Neuronal stem cell (in vitro differentiated cells): Measurements from ENCODE around the gene C1orf52.

Source experiments
- DNase-seq: peaks from one replicate; pipeline ENCODE4 v3.0.0-alpha.2; 2013; ENCODE audit warnings: low spot score
- H2AFZ ChIP-seq: one replicate; pipeline ENCODE4 v1.6.1; 2013; ENCODE audit warnings: mild to moderate bottlenecking, low read length, inconsistent platforms
- H2AK5ac ChIP-seq: 2 replicates; pipeline ENCODE4 v1.6.1; 2013; ENCODE audit warnings: low read depth, mild to moderate bottlenecking, inconsistent platforms, low read length, moderate library complexity, mixed read lengths
- H2BK120ac ChIP-seq: 2 replicates; pipeline ENCODE4 v1.6.1; 2013; ENCODE audit warnings: low read depth, mild to moderate bottlenecking, inconsistent platforms, low read length, moderate library complexity, mixed read lengths
- H2BK12ac ChIP-seq: one replicate; pipeline ENCODE4 v1.6.1; 2013; ENCODE audit warnings: low read length, inconsistent platforms
- H2BK15ac ChIP-seq: 2 replicates; pipeline ENCODE4 v1.6.1; 2013; ENCODE audit warnings: mild to moderate bottlenecking, low read length, inconsistent platforms, mixed read lengths
- H2BK5ac ChIP-seq: one replicate; pipeline ENCODE4 v1.6.1; 2013; ENCODE audit warnings: inconsistent platforms, mild to moderate bottlenecking, low read length, moderate library complexity
- H3K14ac ChIP-seq: one replicate; pipeline ENCODE4 v1.6.1; 2013; ENCODE audit warnings: low read length, inconsistent platforms
- H3K18ac ChIP-seq: 2 replicates; pipeline ENCODE4 v1.6.1; 2013; ENCODE audit warnings: low read length, inconsistent platforms
- H3K23ac ChIP-seq: 2 replicates; pipeline ENCODE4 v1.6.1; 2013; ENCODE audit warnings: low read depth, mild to moderate bottlenecking, mixed read lengths, low read length, inconsistent platforms; ENCODE audit not compliant: poor library complexity
- H3K27ac ChIP-seq: replicated peaks from 3 replicates; pipeline ENCODE4 v1.5.1; 2013; ENCODE audit warnings: low read length, inconsistent platforms
- H3K27me3 ChIP-seq, 3 experiments: 2 replicates each; pipeline ENCODE4 v1.6.1; 2013; ENCODE audit warnings: low read length in 3 of 3, mild to moderate bottlenecking in 2 of 3, inconsistent platforms in 1 of 3, low read depth in 1 of 3, mixed read lengths in 1 of 3, moderate library complexity in 1 of 3; ENCODE audit not compliant: control insufficient read depth in 3 of 3, insufficient read depth in 3 of 3
- H3K36me3 ChIP-seq, 2 donors: replicated peaks in 1 of 2; 2 replicates each; pipeline ENCODE4 v1.6.1; 2013; ENCODE audit warnings: low read length in 2 of 2; ENCODE audit not compliant: control insufficient read depth in 2 of 2, insufficient read depth in 2 of 2
- H3K4ac ChIP-seq: 2 replicates; pipeline ENCODE4 v1.6.1; 2013; ENCODE audit warnings: inconsistent platforms, mild to moderate bottlenecking, low read length, moderate library complexity
- H3K4me1 ChIP-seq, 2 donors: 1 replicate in 1 of 2; 2 replicates in 1 of 2; pipeline ENCODE4 v1.6.1; 2013; ENCODE audit warnings: low read length in 2 of 2, low read depth in 1 of 2; ENCODE audit not compliant: control insufficient read depth in 2 of 2, insufficient read depth in 1 of 2
- H3K4me2 ChIP-seq: one replicate; pipeline ENCODE4 v1.6.1; 2013; ENCODE audit warnings: mild to moderate bottlenecking, low read length, inconsistent platforms; ENCODE audit not compliant: insufficient read depth, poor library complexity, severe bottlenecking
- H3K4me3 ChIP-seq, 2 donors: 2 replicates each; pipeline ENCODE4 v1.5.1; 2013; ENCODE audit warnings: low read length in 2 of 2, mild to moderate bottlenecking in 2 of 2, inconsistent platforms in 1 of 2, moderate library complexity in 1 of 2
- H3K79me1 ChIP-seq: one replicate; pipeline ENCODE4 v1.6.1; 2013; ENCODE audit warnings: low read depth, mild to moderate bottlenecking, inconsistent platforms, low read length, moderate library complexity
- H3K9ac ChIP-seq: one replicate; pipeline ENCODE4 v1.6.1; 2013; ENCODE audit warnings: mild to moderate bottlenecking, low read depth, low read length, inconsistent platforms; ENCODE audit not compliant: poor library complexity
- H3K9me3 ChIP-seq, 2 donors: replicated peaks in 1 of 2; 2 replicates each; pipeline versions ENCODE3 to v1.6.1; 2013; ENCODE audit warnings: low read length in 2 of 2, mild to moderate bottlenecking in 2 of 2, inconsistent platforms in 1 of 2, low read depth in 1 of 2, mixed read lengths in 1 of 2, moderate library complexity in 1 of 2; ENCODE audit not compliant: control insufficient read depth in 2 of 2, insufficient read depth in 1 of 2
- H4K8ac ChIP-seq: one replicate; pipeline ENCODE4 v1.6.1; 2013; ENCODE audit warnings: low read depth, mild to moderate bottlenecking, inconsistent platforms, low read length, moderate library complexity
- H4K91ac ChIP-seq: one replicate; pipeline ENCODE4 v1.6.1; 2013; ENCODE audit warnings: low read length, low read depth, mild to moderate bottlenecking, inconsistent platforms; ENCODE audit not compliant: poor library complexity
- WGBS, 2 donors: extraction: QIAGEN DNeasy Blood & Tissue Kit; methylation state at CpG; one replicate each; pipeline ENCODE4 v1.1.7; 2013; ENCODE audit warnings: missing lambda C conversion rate in 2 of 2, mixed read lengths in 1 of 2; ENCODE audit not compliant: insufficient read length in 2 of 2, insufficient replicate concordance in 1 of 2; ENCODE audit errors: extremely low coverage in 2 of 2; 5-methylcytosine and 5-hydroxymethylcytosine counted together

The C1orf52 gene

DNA sequence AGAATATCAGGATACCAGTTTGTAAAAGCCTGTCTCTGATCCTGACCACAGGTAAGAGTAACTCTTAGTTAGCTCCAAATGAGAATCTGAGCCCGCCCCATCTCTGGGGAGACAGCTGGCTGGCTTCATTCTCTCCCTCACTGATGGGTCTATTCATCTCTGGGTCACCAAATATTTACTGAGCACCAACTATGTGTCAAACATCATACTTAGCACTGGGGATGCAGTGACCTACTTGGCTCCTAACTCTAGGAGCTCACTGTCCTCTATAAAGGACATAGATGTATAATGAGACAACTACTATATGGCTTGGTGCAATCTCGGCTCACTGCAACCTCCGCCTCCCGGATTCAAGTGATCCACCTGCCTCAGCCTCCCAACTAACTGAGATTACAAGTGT, 46.8 kb upstream of the C1orf52 start:
- H3K27ac ChIP-seq = no peak overlapping the region
- no peak for DNase-seq
- H3K4me1 ChIP-seq = peaks cover 0 to 8% of the 10 kb centered on the region in 2 donors

DNA sequence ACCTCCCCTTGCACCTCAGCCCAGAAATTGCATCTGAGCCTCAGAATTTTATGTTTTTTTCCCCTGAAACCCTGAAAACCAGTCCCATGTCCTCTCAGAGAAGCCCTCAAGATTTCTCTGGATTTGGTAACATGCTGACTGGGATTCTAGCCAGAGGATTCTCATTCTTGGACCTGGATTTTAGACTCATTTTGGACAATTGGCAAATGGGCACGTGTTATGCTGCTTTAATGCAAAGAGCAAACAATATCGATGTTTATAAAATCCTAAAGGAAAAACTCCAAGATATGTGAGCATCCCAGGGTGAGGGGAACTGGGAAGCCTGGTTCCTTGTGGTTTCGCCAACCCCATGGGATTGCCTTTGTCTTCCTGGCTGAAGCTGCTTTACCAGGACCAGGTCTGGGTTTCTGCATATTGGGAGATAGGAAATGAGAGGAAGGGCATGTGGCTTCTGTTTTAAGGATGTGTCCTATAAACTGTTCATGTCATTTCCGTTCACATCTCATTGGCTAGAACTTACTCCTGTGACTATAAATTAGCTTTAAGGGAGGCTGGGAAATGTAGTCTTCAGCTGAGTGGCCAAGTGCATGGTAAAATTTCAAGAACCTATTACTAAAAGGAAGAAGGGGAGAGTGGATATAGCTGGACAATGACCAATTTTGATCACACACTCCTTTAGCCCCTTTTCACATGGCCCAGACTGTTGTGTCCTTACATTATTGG, 44.1 kb upstream of the C1orf52 start:
- no peak overlapping the region for H2BK5ac ChIP-seq
- H3K4ac ChIP-seq = no peak overlapping the region
- H3K9me3 ChIP-seq = no peaks in the 10 kb centered on the region
- no CpG with 5 or more reads among the region's 4 CpGs for WGBS, 2 donors
- no peak overlapping the region for H3K4me3 ChIP-seq
- no peak overlapping the region for H2AK5ac ChIP-seq
- no peak overlapping the region for H2BK15ac ChIP-seq
- peaks cover 0 to 6% of the 10 kb centered on the region in 2 donors for H3K4me1 ChIP-seq
- H2BK120ac ChIP-seq = no peak overlapping the region
- no peak overlapping the region for H4K8ac ChIP-seq
- H3K9ac ChIP-seq = no peak overlapping the region
- H3K23ac ChIP-seq = no peak overlapping the region
- no peaks in the 10 kb centered on the region for H3K79me1 ChIP-seq
- no peak overlapping the region for H2BK12ac ChIP-seq
- H3K36me3 ChIP-seq = no peaks in the 10 kb centered on the region
- no peaks in the 10 kb centered on the region for H3K27me3 ChIP-seq
- no peak overlapping the region for H3K14ac ChIP-seq
- H3K4me2 ChIP-seq = no peak overlapping the region
- no peak overlapping the region for H4K91ac ChIP-seq
- H2AFZ ChIP-seq = no peak overlapping the region
- H3K18ac ChIP-seq = no peak overlapping the region
- no peak for DNase-seq
- H3K27ac ChIP-seq = no peak overlapping the region

More for the DNA sequence above, 46.8 kb upstream of the C1orf52 start:
- Histone ChIP-seq H4K8ac (no peak overlapping the region), H3K4me3 (no peak overlapping the region), H2BK120ac (no peak overlapping the region), H3K14ac (no peak overlapping the region), H4K91ac (no peak overlapping the region), H2AFZ (no peak overlapping the region), H3K18ac (no peak overlapping the region), H2AK5ac (no peak overlapping the region), H3K36me3 (no peaks in the 10 kb centered on the region), H3K27me3 (no peaks in the 10 kb centered on the region), H2BK12ac (no peak overlapping the region), H3K4me2 (no peak overlapping the region), H3K4ac (no peak overlapping the region), H3K79me1 (no peaks in the 10 kb centered on the region), H3K9ac (no peak overlapping the region), H3K9me3 (no peaks in the 10 kb centered on the region), H2BK5ac (no peak overlapping the region), H3K23ac (no peak overlapping the region), H2BK15ac (no peak overlapping the region)
- WGBS, 2 donors = no CpG with 5 or more reads among the region's 4 CpGs

DNA sequence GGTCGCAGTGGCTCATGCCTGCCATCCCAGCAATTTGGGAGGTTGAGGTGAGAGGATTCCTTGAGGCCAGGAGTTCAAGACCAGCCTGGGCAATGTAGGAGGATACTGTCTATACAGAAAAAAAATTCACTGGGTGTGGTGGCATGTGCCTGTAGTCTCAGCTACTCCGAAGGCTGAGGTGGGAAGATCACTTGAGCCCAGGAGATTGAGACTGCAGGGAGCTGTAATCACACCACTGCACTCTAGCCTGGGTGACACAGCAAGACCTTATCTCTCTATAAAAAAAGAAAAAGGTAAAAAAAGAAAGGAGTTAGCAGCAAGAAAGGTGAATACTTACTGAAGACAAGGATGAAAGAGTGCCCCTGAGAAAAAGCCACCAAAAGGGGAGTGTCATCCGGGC, 40.7 kb upstream of the C1orf52 start:
- no peak overlapping the region for H3K18ac ChIP-seq
- H2BK12ac ChIP-seq = no peak overlapping the region
- H3K36me3 ChIP-seq = no peaks in the 10 kb centered on the region
- H3K23ac ChIP-seq = no peak overlapping the region
- no peak overlapping the region for H3K4ac ChIP-seq
- no peak overlapping the region for H2AFZ ChIP-seq
- H3K4me2 ChIP-seq = no peak overlapping the region
- H3K27ac ChIP-seq = no peak overlapping the region
- no CpG with 5 or more reads among the region's 3 CpGs for WGBS, 2 donors
- no peak overlapping the region for H4K8ac ChIP-seq
- H2AK5ac ChIP-seq = no peak overlapping the region
- no peak overlapping the region for H2BK15ac ChIP-seq
- H3K4me1 ChIP-seq = peaks cover 4 to 7% of the 10 kb centered on the region in 2 donors
- no peak overlapping the region for H3K4me3 ChIP-seq
- H3K9ac ChIP-seq = no peak overlapping the region
- no peak overlapping the region for H3K14ac ChIP-seq
- H3K79me1 ChIP-seq = no peaks in the 10 kb centered on the region
- no peak overlapping the region for H2BK120ac ChIP-seq
- no peak for DNase-seq
- no peak overlapping the region for H2BK5ac ChIP-seq
- H3K9me3 ChIP-seq = no peaks in the 10 kb centered on the region
- H3K27me3 ChIP-seq = no peaks in the 10 kb centered on the region
- H4K91ac ChIP-seq = no peak overlapping the region

DNA sequence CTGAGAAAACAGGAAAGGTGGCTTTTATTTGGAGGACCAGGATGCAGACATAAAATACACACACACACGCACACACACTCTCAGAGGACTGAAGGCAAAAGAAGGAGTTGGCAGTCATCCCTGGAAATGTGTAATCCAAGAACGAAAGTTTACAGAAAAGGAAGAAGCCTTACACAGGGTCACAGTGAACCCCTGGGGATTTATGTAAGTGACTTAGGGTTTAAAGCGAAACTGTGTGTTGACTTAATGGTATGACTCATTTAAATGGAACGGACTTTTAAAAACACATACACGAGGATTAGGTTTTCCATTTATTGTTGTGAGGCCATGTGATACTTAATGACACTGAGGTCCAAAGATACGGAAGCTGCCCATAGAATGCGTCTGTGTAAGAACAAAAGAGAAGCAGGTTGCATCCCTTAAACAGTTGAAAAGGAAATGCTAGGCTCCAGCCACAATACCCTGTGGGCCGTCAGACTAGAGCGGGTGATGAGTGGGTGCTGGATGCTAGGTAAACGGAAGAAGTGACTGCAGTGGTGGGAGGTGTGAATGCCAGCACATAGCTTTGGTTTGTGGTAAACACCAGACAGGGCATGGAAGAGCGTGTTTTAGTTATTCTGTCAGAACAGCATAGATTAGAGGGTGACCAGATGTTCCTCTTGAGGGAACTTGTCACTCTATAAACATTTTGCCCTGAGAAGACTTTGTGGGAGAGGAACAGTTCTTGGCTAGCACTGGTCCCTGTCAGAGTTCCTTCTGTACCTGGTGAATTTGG, 38.6 kb upstream of the C1orf52 start:
- H3K27me3 ChIP-seq = no peaks in the 10 kb centered on the region
- no peak overlapping the region for H3K4me3 ChIP-seq
- no peak overlapping the region for H3K4ac ChIP-seq
- no peak overlapping the region for H2BK15ac ChIP-seq
- no peak overlapping the region for H2AK5ac ChIP-seq
- no peak overlapping the region for H3K4me2 ChIP-seq
- H3K4me1 ChIP-seq = peaks cover 4 to 7% of the 10 kb centered on the region in 2 donors
- no CpG with 5 or more reads among the region's 11 CpGs for WGBS, 2 donors
- no peak overlapping the region for H3K27ac ChIP-seq
- H3K18ac ChIP-seq = no peak overlapping the region
- no peak overlapping the region for H2BK12ac ChIP-seq
- no peak overlapping the region for H2BK120ac ChIP-seq
- no peak overlapping the region for H3K14ac ChIP-seq
- H3K36me3 ChIP-seq = no peaks in the 10 kb centered on the region
- H3K9ac ChIP-seq = no peak overlapping the region
- no peaks in the 10 kb centered on the region for H3K79me1 ChIP-seq
- no peak overlapping the region for H4K91ac ChIP-seq
- no peak overlapping the region for H4K8ac ChIP-seq
- no peak overlapping the region for H2BK5ac ChIP-seq
- H2AFZ ChIP-seq = peak overlapping the region; percentile 58
- H3K23ac ChIP-seq = no peak overlapping the region
- H3K9me3 ChIP-seq = no peaks in the 10 kb centered on the region
- no peak for DNase-seq
